BLaER1 treated with 17β-estradiol and CSF1 and Interleukin-3, amounts not matched to agents 10 nM and 100 nM (cell line): Measurements from ENCODE around the gene HMGCS2.
"Not testable (repeated sequence)": the region's sequence is repeated elsewhere in the genome, so short reads cannot be mapped to it uniquely, and the experiment has no call there.

Experiments used
- H3K27ac ChIP-seq, 11 experiments: shearing (Covaris generic); formaldehyde crosslinking; 2 replicates each; pipeline ENCODE4 v1.8.1; 2022
- H3K27me3 ChIP-seq, 11 experiments: shearing (Covaris generic); formaldehyde crosslinking; 2 replicates each; pipeline ENCODE4 v1.8.1; 2022
- H3K36me3 ChIP-seq, 11 experiments: shearing (Covaris generic); formaldehyde crosslinking; 2 replicates each; pipeline ENCODE4 v1.8.1; 2022
- H3K4me1 ChIP-seq, 10 experiments: shearing (Covaris generic); formaldehyde crosslinking; 2 replicates each; pipeline ENCODE4 v1.8.1; 2022
- H3K4me2 ChIP-seq, 11 experiments: shearing (Covaris generic); formaldehyde crosslinking; 2 replicates each; pipeline ENCODE4 v1.8.1; 2022
- H3K4me3 ChIP-seq, 10 experiments: shearing (Covaris generic); formaldehyde crosslinking; 2 replicates each; pipeline ENCODE4 v1.8.1; 2022
- H3K9ac ChIP-seq, 11 experiments: shearing (Covaris generic); formaldehyde crosslinking; 2 replicates each; pipeline ENCODE4 v1.8.1; 2022
- H3K9me3 ChIP-seq, 11 experiments: shearing (Covaris generic); formaldehyde crosslinking; replicated peaks in 1 of 11; 2 replicates each; pipeline ENCODE4 v1.8.1; 2022
- H4K20me1 ChIP-seq, 11 experiments: shearing (Covaris generic); formaldehyde crosslinking; 2 replicates each; pipeline ENCODE4 v1.8.1; 2022
- Cebpa-rat ChIP-seq, 11 experiments: shearing (Covaris generic); IDR thresholded peaks; 2 replicates each; pipeline ENCODE4 v1.8.1; 2022

The HMGCS2 gene

GRCh38 chr1:119711804-119712341, 56.8 kb downstream of the HMGCS2 start, which contains the start of gene PHGDH:
TSS of gene PHGDH (plus strand) at chr1:119711934. CDS start at chr1:119712023, 89 bp downstream.
- H3K27ac ChIP-seq = peak within 1 kb of the TSS; percentile 31 to 96 (median 93); a peak in 21 of 22 replicates

GRCh38 chr1:119711356-119711803, 57.3 kb downstream of the HMGCS2 start:
- H3K36me3 ChIP-seq = peaks cover 0 to 11% (median under 1%) of the 10 kb centered on the region in 11 experiments; a peak in 6 of 22 replicates
- not testable (repeated sequence) for H3K9me3 ChIP-seq, H3K27me3 ChIP-seq
- H3K9ac ChIP-seq = peak overlapping the region in 9 of 11 experiments; percentile 79 to 99 (median 90); a peak in 18 of 22 replicates
- TF ChIP-seq Cebpa-rat (IDR thresholded peaks at IDR 0.05) = peak in 3 of 11 experiments; percentile 29 to 49 (median 47); a peak in 2 of 22 replicates
- H3K4me2 ChIP-seq = peak overlapping the region; percentile 65 to 98 (median 87)
- H4K20me1 ChIP-seq = peaks cover 0 to 29% (median 14%) of the 10 kb centered on the region in 11 experiments; a peak in 15 of 22 replicates
- peaks cover 33 to 37% (median 35%) of the 10 kb centered on the region in 10 experiments for H3K4me1 ChIP-seq
- peak overlapping the region in 9 of 11 experiments; percentile 75 to 96 (median 94); a peak in 13 of 22 replicates for H3K27ac ChIP-seq
- peak overlapping the region; percentile 62 to 100 (median 92) for H3K4me3 ChIP-seq

More at GRCh38 chr1:119711804-119712341, 56.8 kb downstream of the HMGCS2 start, which contains the start of gene PHGDH:
- TF ChIP-seq Cebpa-rat (IDR thresholded peaks at IDR 0.05) = peak in 3 of 11 experiments; percentile 60 to 81 (median 77); a peak in 6 of 22 replicates
- peaks cover 0 to 34% (median 19%) of the 10 kb centered on the region in 11 experiments; a peak in 15 of 22 replicates for H4K20me1 ChIP-seq
- no peaks in the 10 kb centered on the region for H3K9me3 ChIP-seq
- H3K4me3 ChIP-seq = peak within 1 kb of the TSS; percentile 62 to 100 (median 92)
- H3K4me2 ChIP-seq = peak within 1 kb of the TSS; percentile 87 to 98 (median 93)
- H3K9ac ChIP-seq = peak within 1 kb of the TSS; percentile 73 to 99 (median 88); a peak in 21 of 22 replicates
- peaks cover 37 to 41% (median 39%) of the 10 kb centered on the region in 10 experiments for H3K4me1 ChIP-seq
- H3K36me3 ChIP-seq = peaks cover 0 to 15% (median 4%) of the 10 kb centered on the region in 11 experiments; a peak in 7 of 22 replicates
- H3K27me3 ChIP-seq = no peaks in the 10 kb centered on the region

- not testable (repeated sequence) for H3K4me3 ChIP-seq, H3K27me3 ChIP-seq
Observed at GRCh38 chr1:119706599-119706998, 62.1 kb downstream of the HMGCS2 start.

GRCh38 chr1:119703666-119704450, 64.8 kb downstream of the HMGCS2 start:
- H3K4me3 ChIP-seq = no peak overlapping the region
- peaks cover 0 to 4% (median 0%) of the 10 kb centered on the region in 11 experiments; a peak in 1 of 22 replicates for H3K36me3 ChIP-seq
- H3K9me3 ChIP-seq = peaks cover 32 to 50% (median 38%) of the 10 kb centered on the region in 11 experiments
- H3K27ac ChIP-seq = no peak overlapping the region
- no peaks in the 10 kb centered on the region for H3K27me3 ChIP-seq
- H3K9ac ChIP-seq = no peak overlapping the region
- no peak for TF ChIP-seq Cebpa-rat (IDR thresholded peaks at IDR 0.05)
- peaks cover 0 to 4% (median 0%) of the 10 kb centered on the region in 10 experiments; a peak in 1 of 20 replicates for H3K4me1 ChIP-seq
- H4K20me1 ChIP-seq = no peaks in the 10 kb centered on the region
- H3K4me2 ChIP-seq = no peak overlapping the region

More at GRCh38 chr1:119706599-119706998, 62.1 kb downstream of the HMGCS2 start:
- H3K27ac ChIP-seq, H3K4me1 ChIP-seq, H4K20me1 ChIP-seq, H3K9ac ChIP-seq, H3K4me2 ChIP-seq, H3K36me3 ChIP-seq: not testable (repeated sequence)
- H3K9me3 ChIP-seq = peaks cover 11 to 34% (median 24%) of the 10 kb centered on the region in 11 experiments

- H3K27ac ChIP-seq = no peak overlapping the region
- peaks cover 0 to 4% (median 0%) of the 10 kb centered on the region in 11 experiments; a peak in 1 of 22 replicates for H3K36me3 ChIP-seq
- H3K4me1 ChIP-seq = peaks cover 0 to 4% (median 0%) of the 10 kb centered on the region in 10 experiments; a peak in 1 of 20 replicates
- H3K27me3 ChIP-seq = no peaks in the 10 kb centered on the region
- H3K9ac ChIP-seq = no peak overlapping the region
- TF ChIP-seq Cebpa-rat (IDR thresholded peaks at IDR 0.05) = no peak
- peaks cover 32 to 50% (median 38%) of the 10 kb centered on the region in 11 experiments for H3K9me3 ChIP-seq
- peak overlapping the region in 2 of 11 experiments; percentile 3 to 8; a peak in 1 of 22 replicates for H3K4me2 ChIP-seq
- no peak overlapping the region for H3K4me3 ChIP-seq
- no peaks in the 10 kb centered on the region for H4K20me1 ChIP-seq
Observed at GRCh38 chr1:119702384-119702783, 66.3 kb downstream of the HMGCS2 start.

GRCh38 chr1:119701659-119702058, 67.0 kb downstream of the HMGCS2 start:
- H3K9ac ChIP-seq = no peak overlapping the region
- no peaks in the 10 kb centered on the region for H3K27me3 ChIP-seq
- H3K4me1 ChIP-seq = peaks cover 0 to 4% (median 0%) of the 10 kb centered on the region in 10 experiments; a peak in 1 of 20 replicates
- no peak for TF ChIP-seq Cebpa-rat (IDR thresholded peaks at IDR 0.05)
- H3K9me3 ChIP-seq = peaks cover 34 to 57% (median 42%) of the 10 kb centered on the region in 11 experiments
- no peaks in the 10 kb centered on the region for H4K20me1 ChIP-seq
- peak overlapping the region in 1 of 10 experiments; percentile 43; a peak in 1 of 20 replicates for H3K4me3 ChIP-seq
- H3K36me3 ChIP-seq = peaks cover 0 to 4% (median 0%) of the 10 kb centered on the region in 11 experiments; a peak in 1 of 22 replicates
- no peak overlapping the region for H3K27ac ChIP-seq
- 0 out of 22 replicates have a peak overlapping the region, but pooled peaks of 1 of the 11 experiments have one; percentile 3 for H3K4me2 ChIP-seq

GRCh38 chr1:119700326-119700725, 68.4 kb downstream of the HMGCS2 start:
- peaks cover 0 to 4% (median 0%) of the 10 kb centered on the region in 10 experiments; a peak in 1 of 20 replicates for H3K4me1 ChIP-seq
- no peak overlapping the region for H3K4me2 ChIP-seq
- peaks cover 33 to 55% (median 40%) of the 10 kb centered on the region in 11 experiments for H3K9me3 ChIP-seq
- H3K27ac ChIP-seq = no peak overlapping the region
- H3K4me3 ChIP-seq = no peak overlapping the region
- peaks cover 0 to 4% (median 0%) of the 10 kb centered on the region in 11 experiments; a peak in 1 of 22 replicates for H3K36me3 ChIP-seq
- no peak overlapping the region for H3K9ac ChIP-seq
- H4K20me1 ChIP-seq = no peaks in the 10 kb centered on the region
- TF ChIP-seq Cebpa-rat (IDR thresholded peaks at IDR 0.05) = no peak
- H3K27me3 ChIP-seq = no peaks in the 10 kb centered on the region
